CD4-positive, alpha-beta T cell treated with Interleukin-6 for 4 hours (primary cell): ENCODE results near the gene CRAMP1.
A peak's percentile ranks its signal among the peaks of the same experiment; 100 is the strongest.

Source experiments
- DNase-seq: peaks from one replicate; pipeline ENCODE4 v3.0.0-alpha.2; 2020; ENCODE audit warnings: mixed read lengths

CRAMP1 gene

DNA sequence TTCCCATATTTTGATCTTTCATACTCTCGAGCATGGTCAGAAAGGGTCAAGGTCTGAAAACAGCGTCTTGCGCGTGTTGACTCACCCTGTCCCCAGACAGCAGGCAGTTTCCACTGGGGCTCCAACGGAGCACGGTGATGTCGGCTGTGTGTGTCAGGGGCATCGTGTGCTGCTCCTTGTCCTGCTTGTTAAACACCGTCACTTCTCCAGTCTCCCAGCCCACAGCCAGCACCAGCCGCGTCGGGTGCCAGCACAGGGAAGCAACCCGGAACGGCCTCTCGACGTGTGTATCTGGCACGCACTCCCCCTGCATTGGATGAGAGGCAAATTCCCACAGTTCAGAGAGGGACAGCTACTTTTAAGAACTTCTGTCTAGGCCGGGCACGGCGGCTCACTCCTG lies 9.9 kb upstream of the CRAMP1 start:
- no peak for DNase-seq

DNA sequence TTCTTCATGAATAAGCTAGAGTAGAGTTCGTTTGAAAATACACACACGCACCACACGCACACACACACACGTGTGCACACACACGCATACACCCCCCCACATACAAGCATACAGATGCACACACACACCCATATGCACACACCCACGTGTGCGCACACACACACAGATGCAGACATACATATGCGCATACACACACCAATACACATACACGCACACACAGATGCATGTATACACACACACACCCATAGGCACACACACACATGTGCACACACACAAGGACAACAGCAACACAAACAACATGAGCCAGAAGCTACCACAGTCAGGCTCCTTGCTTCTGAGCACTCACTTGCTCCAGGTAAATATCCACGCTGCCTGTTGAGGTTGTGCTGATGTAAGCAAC lies 5.4 kb upstream of the CRAMP1 start:
- DNase-seq: no peak

GRCh38 chr16:1607971-1608370 lies 4.2 kb upstream of the CRAMP1 start:
- DNase-seq: no peak

GRCh38 chr16:1610071-1610898 lies 1.9 kb upstream of the CRAMP1 start:
- peak; percentile 91 for DNase-seq

DNA sequence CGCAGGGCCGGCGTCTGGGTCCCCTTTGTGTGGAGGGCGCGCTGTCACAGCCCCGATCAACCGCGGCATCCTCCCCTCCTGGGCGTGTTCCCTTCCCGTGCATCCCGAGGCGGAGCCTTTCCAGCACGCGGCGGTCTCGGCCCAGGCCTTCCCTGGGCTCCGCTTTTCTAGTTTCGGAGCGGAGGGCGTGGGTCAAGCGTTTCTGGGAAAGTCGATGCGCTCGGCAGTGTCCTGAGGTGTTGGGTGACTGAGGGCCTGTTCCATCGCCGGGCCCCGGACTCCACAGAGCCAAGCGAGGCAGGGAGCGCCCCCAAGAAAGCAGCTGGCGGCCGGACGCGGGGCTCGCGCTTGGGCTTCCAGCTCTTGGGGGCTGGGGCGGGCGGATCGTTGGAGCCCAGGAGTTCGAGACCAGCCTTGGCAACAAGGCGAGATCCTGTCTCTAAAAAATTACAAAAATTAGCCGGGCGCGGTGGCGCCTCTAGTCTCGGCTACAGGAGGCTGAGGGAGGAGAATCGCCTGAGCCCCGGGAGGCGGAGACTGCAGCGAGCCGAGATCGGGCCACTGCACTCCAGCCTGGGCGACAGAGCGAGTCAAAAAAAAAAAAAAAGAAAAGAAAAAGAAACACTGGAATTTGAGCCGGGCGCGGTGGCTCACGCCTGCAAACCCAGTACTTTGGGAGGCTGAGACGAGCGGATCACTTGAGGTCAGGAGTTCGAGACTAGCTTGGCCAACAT lies 1.1 kb upstream of the CRAMP1 start:
- DNase-seq: peak; percentile 7

DNA sequence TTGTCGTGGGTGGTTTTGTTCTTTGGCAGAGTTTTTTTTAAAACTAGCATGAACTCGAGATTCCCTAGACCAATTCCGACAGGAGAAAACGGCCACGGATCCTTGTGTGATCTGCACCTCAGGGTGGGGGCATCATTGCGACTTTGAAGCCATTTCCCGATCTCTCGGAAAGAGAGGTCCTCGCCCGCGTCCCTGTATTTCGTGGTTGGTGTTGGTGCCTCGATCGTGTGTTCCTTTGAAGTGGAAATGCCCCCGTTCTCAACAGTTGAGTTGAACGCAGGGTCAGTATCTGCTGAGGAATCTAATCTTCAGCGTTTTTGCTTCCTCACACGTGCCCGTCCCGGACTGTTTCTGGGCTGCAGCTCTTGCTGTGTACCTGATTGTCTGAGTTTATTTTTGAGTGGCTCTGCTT lies 1.1 kb downstream of the CRAMP1 start:
- DNase-seq: no peak

GRCh38 chr16:1613728-1614455 lies 1.7 kb downstream of the CRAMP1 start:
- peak; percentile 9 for DNase-seq

DNA sequence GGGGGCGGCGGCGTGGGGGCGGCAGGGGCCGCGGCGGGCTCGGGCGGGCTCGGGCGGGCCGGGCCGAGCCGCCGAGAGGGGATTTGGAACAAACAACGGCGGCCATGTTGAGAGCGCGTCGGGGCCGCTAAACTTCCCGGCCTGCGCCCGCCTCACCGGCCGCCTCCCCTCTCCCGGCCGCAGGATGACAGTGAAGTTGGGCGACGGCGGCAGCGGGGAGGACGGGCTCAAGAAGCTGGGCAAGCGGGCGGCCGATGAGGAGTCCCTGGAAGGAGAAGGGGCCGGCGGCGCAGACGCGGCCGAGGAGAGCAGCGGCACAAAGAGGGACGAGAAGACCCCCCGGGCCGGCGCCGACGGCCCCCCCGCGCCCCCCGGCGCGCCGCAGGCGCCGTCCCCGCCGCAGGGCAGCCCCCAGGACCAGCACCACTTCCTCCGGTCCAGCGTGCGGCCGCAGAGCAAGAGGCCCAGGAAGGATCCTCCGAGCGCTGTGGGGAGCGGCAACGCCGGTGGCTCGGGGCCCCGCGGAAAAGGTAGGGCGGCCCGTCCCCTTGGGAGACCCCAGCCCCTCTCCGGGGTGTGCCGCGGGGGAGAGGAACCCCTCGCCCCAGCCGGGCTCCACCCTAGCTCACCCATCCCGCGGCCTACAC lies 2.4 kb downstream of the CRAMP1 start:
- peak; percentile 19 for DNase-seq

DNA sequence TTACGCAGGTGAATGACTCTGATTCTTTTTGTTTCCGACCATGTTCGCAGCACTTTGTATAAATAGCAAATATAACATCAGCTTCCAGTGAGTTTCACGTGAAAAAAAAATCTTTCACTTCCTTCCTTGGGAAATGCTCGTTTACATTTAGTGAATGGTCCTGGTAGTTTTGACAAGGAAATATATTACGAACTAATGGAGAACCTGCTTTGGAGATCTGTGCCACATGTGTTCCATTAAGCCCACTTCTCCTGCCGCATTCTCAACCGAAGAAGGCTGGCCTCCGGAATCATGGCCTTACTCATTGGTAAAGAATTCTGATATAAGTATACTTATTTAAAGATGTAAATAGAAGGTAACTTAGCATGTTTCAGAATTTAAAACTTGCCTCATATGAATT lies 3.6 kb downstream of the CRAMP1 start:
- DNase-seq: no peak

GRCh38 chr16:1619976-1620375 lies 7.8 kb downstream of the CRAMP1 start:
- no peak for DNase-seq

DNA sequence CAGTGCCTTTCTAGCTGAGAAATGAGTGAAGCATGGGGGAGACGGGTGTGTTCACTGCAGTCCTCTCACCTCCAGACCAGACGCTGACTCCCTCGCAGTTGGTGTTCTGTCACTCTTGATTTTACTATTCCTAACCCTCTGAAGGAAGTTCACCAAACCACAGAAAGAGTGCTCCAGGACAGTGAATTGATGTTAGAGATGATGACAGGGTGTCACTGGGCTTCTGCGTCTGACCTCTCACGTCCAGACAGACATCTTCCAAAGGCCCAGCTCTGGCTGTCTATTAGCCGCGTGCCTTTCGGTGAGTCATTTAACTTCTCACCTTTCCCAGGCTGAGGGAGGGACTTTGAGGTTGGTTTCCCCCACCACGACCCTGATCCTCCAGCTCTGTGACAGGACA lies 8.2 kb downstream of the CRAMP1 start:
- no peak for DNase-seq

- no peak for DNase-seq
These were observed 9.7 kb downstream of the CRAMP1 start for GRCh38 chr16:1621851-1622250.

GRCh38 chr16:1626327-1626726 lies 14.2 kb downstream of the CRAMP1 start:
- no peak for DNase-seq

- no peak for DNase-seq
These were observed 14.6 kb downstream of the CRAMP1 start for GRCh38 chr16:1626776-1627175.

DNA sequence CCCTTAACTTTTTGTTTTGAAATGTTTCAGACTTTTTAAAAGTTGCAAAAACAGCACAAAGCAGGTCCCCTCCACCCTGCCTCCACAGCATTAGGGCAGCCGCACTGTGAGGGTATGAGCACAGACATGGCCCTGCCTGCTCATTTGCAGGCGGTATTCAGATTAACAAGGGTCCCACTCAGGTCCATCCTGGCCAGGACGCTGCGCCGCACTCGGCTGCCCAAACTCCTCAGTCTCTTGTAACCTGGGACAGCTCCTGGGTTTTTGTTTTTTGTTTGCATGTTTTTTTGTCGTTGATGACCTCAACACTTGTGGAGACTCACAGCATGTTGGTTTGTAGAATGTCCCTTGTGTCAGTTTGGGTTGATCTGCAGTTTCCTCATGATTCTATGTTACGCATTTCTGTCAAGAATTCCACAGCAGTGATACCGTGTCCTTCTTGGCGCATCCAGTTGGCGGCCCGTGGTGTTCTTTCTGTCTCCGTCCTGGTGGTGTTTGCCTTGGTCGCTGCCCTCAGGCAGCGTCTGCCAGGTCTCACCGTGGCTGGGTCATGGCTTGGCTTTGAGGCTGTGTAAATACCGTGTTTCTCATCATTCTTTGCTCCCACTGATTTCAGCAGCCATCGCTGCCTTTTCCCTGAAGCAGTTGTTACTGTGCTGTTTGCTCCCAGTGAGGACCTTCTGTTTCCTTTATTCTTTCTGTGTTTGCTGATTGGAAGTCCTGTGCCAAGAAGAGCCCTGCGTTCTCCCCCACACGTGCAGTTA lies 18.5 kb downstream of the CRAMP1 start:
- DNase-seq: no peak

GRCh38 chr16:1631230-1631629 lies 19.1 kb downstream of the CRAMP1 start:
- DNase-seq: no peak

DNA sequence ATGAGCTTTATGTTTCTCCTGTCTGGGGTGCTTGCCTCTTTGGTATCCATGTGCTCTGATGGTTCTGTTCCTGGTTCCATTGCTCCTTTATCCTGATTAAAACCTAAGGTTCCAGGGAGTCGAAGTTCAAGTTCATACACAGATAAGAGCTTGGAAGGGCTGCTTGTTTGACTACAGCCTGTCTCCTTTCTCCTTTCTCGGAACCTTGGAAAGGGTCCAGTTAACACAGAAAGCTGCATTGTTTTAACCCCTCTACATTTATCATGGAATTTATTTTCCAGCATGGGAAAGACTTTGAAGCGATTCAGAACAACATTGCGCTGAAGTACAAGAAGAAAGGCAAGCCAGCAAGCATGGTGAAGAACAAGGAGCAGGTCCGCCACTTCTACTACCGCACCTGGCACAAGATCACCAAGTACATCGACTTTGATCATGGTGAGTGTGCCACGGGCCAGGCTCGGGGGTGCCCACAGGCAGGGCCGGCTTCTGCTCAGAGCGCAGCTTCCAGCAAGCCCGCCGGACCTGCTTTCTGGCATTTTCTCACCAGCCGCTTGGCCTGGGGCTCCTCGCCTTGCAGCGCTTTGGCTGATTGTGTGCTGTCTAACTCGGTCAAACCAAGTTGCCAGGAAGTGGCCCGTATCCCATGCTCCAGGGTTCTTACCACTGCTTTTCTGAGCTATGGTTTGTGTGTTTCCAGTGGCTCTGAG lies 19.9 kb downstream of the CRAMP1 start:
- DNase-seq: no peak

- no peak for DNase-seq
These were observed 20.4 kb downstream of the CRAMP1 start for GRCh38 chr16:1632638-1632970.

GRCh38 chr16:1633310-1633709 lies 21.1 kb downstream of the CRAMP1 start:
- DNase-seq: no peak

GRCh38 chr16:1634541-1634940 lies 22.4 kb downstream of the CRAMP1 start:
- DNase-seq: no peak

DNA sequence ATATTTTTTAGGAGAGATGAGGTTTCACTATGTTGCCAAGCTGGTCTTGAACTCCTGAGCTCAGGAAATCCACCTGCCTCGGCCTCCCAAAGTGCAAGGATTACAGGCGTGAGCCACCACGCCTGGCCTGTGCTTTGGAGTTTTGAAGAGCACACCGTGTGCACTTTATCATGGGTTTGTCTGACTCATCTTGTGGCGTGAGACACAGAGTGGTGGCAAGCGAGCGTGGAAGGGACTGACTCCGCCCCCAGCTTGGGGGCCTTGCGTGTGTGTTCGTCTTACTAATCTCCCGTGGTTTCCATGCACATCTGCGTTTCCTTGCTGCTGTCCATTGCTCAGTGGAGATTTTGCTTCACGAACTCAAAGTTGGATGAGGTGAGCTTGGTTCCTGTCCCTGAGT lies 22.9 kb downstream of the CRAMP1 start:
- DNase-seq: no peak

DNA sequence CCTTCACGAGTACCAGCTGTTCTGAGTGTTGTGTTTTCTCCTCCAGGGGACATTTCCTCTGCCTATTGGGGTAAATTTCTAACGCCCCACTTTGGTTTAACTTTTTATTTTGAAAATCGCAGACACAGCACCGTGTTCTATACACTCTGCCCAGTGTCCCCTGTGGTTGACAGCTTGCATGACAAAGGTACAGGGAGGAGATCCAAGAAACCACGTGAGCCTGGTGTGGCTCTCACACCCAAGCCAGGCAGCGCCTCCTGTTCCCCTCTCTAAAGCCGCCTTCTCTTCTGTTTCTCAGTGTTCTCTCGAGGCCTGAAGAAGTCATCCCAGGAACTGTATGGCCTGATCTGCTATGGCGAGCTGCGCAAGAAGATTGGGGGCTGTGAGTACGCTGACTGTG lies 25.4 kb downstream of the CRAMP1 start:
- DNase-seq: no peak
